ENCODE measurements around the gene ACO2. TPM values are rescaled to one million over a fixed set of nuclear protein-coding genes. Genes with fewer than 3 reads are reported as not detected.

ACO2 gene
- total RNA-seq, 1 donor from 2014 or later = 67.2 TPM

DNA sequence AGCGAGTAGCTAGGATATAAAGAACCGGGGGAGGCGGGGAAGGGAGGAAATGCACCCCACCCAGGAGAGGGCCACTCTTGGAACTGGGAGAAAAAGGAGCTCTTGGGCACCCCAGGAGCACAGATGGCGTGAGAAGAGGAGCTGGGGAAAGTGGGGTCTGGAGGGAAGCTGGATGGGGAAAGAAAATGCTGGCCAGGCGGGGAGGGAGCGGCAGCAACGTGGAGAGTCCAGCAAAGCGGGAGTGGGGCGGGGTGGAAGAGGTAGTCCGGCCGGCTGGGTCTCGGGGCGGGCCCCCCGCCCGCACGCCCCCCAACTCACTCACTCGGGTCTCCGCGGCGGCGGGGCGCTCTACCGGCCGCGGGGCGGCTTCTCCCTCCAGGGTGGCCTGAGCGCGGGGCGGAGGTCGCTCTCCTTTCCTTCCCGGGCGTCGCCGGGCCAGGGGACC lies 22.8 kb upstream of the ACO2 start:
- Histone ChIP-seq H3K4me1 (ENCODE audit: insufficient read depth, low read length) (peaks cover 11% of the 10 kb centered on the region), H3K36me3 (ENCODE audit: insufficient read depth, low read length) (peaks cover 6% of the 10 kb centered on the region), H4K20me1 (ENCODE audit: insufficient read depth, low read length) (peaks cover 46% of the 10 kb centered on the region), H3K4me3 (ENCODE audit: insufficient read depth, low read depth, low read length) (peak overlapping the region; percentile 96), H2AFZ (ENCODE audit: low read depth, low read length) (no peak overlapping the region), H3K9me3 (ENCODE audit: insufficient read depth, low read depth, low read length) (no peaks in the 10 kb centered on the region), H3K9ac (ENCODE audit: low read length) (peak overlapping the region; percentile 96), H3K27me3 (ENCODE audit: insufficient read depth, low read length) (no peaks in the 10 kb centered on the region), H3K79me2 (ENCODE audit: insufficient read depth, low read length) (peaks cover 61% of the 10 kb centered on the region), H3K27ac (ENCODE audit: low read depth, low read length) (peak overlapping the region; percentile 97), H3K4me2 (ENCODE audit: low read length) (peak overlapping the region; percentile 98)
- Mint-ChIP-seq H3K27me3 (ENCODE audit: low read depth, unreplicated experiment) (no peaks in the 10 kb centered on the region), H3K4me1 (ENCODE audit: low read depth, unreplicated experiment) (peaks cover 16% of the 10 kb centered on the region), H3K36me3 (ENCODE audit: low read depth, unreplicated experiment) (peaks cover 7% of the 10 kb centered on the region), H3K27ac (ENCODE audit: unreplicated experiment) (peak overlapping the region; percentile 92), H3K9me3 (ENCODE audit: unreplicated experiment) (no peaks in the 10 kb centered on the region), H3K4me3 (ENCODE audit: unreplicated experiment) (peak overlapping the region; percentile 98)
- no peak for TF ChIP-seq EZH2 (IDR thresholded peaks at IDR 0.05; ENCODE audit: insufficient read depth, low read length)
- TF ChIP-seq CTCF (IDR thresholded peaks at IDR 0.05; ENCODE audit: insufficient read depth, low read depth, low read length) = no peak
- FAIRE-seq (no peak), DNase-seq (ENCODE audit: low read depth) (no peak)

GRCh38 chr22:41446639-41447434 lies 22.1 kb upstream of the ACO2 start, which contains the start of gene TOB2:
Gene TOB2 (minus strand): TSS chr22:41446801. CDS start chr22:41437345, 9,456 bp downstream.
- Mint-ChIP-seq H3K36me3 (ENCODE audit: low read depth, unreplicated experiment) (peaks cover 4% of the 10 kb centered on the region), H3K9me3 (ENCODE audit: unreplicated experiment) (no peaks in the 10 kb centered on the region), H3K4me3 (ENCODE audit: unreplicated experiment) (peak within 1 kb of the TSS; percentile 98), H3K27me3 (ENCODE audit: low read depth, unreplicated experiment) (no peaks in the 10 kb centered on the region), H3K27ac (ENCODE audit: unreplicated experiment) (peak within 1 kb of the TSS; percentile 92), H3K4me1 (ENCODE audit: low read depth, unreplicated experiment) (peaks cover 14% of the 10 kb centered on the region)
- peaks cover 53% of the 10 kb centered on the region for H3K79me2 ChIP-seq (ENCODE audit: insufficient read depth, low read length)
- H3K4me1 ChIP-seq (ENCODE audit: insufficient read depth, low read length) = peaks cover 11% of the 10 kb centered on the region
- H3K4me3 ChIP-seq (ENCODE audit: insufficient read depth, low read depth, low read length) = peak within 1 kb of the TSS; percentile 96
- no peak for FAIRE-seq
- peak within 1 kb of the TSS; percentile 97 for H3K27ac ChIP-seq (ENCODE audit: low read depth, low read length)
- peak; percentile 92 for DNase-seq (ENCODE audit: low read depth)
- no peaks in the 10 kb centered on the region for H3K9me3 ChIP-seq (ENCODE audit: insufficient read depth, low read depth, low read length)
- peak within 1 kb of the TSS; percentile 78 for H2AFZ ChIP-seq (ENCODE audit: low read depth, low read length)
- H4K20me1 ChIP-seq (ENCODE audit: insufficient read depth, low read length) = peaks cover 41% of the 10 kb centered on the region
- TF ChIP-seq CTCF (IDR thresholded peaks at IDR 0.05; ENCODE audit: insufficient read depth, low read depth, low read length) (no peak), EZH2 (IDR thresholded peaks at IDR 0.05; ENCODE audit: insufficient read depth, low read length) (no peak)
- H3K36me3 ChIP-seq (ENCODE audit: insufficient read depth, low read length) = peaks cover 4% of the 10 kb centered on the region
- peak within 1 kb of the TSS; percentile 96 for H3K9ac ChIP-seq (ENCODE audit: low read length)
- peak within 1 kb of the TSS; percentile 98 for H3K4me2 ChIP-seq (ENCODE audit: low read length)
- H3K27me3 ChIP-seq (ENCODE audit: insufficient read depth, low read length) = no peaks in the 10 kb centered on the region

Data from astrocyte (in vitro differentiated cells and primary cell).